Anterior cingulate cortex (tissue), 58 donors: ENCODE measurements around the gene MCAM.
A peak's percentile ranks its signal among the peaks of the same experiment; 100 is the strongest.

Source experiments
- DNase-seq, 58 donors: peaks; one replicate each; lab custom pipeline; 2025; lab: John Stamatoyannopoulos, UW

Gene MCAM

GRCh38 chr11:119314726-119315125 is 2.2 kb downstream of the MCAM start:
- no peak for DNase-seq

GRCh38 chr11:119310682-119311052 is 6.3 kb downstream of the MCAM start:
- no peak for DNase-seq

- no peak for DNase-seq
These were observed 6.8 kb downstream of the MCAM start for GRCh38 chr11:119309953-119310681.

- DNase-seq, result no peak
These were observed 7.5 kb downstream of the MCAM start for GRCh38 chr11:119309411-119309810.

DNA sequence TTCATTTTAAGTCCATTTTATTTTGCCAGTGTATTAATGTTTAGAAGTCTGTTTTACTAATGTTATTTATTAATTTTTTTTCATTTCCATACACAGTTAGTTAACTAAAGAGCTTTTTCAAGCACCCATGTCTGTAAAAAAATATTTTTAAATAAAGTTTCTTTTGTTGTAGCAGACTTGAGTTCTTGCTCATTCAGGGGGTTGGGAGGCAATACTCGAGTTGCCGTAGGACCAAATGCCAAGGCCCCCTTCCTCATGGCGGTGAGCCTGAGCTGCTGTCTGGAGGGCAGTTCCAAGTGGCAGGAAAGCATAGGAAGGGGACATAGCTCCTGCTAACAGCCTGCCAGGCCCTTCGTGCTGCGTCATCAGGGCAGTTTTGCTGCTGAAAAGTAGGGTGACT is 9.0 kb downstream of the MCAM start:
- DNase-seq, result no peak

DNA sequence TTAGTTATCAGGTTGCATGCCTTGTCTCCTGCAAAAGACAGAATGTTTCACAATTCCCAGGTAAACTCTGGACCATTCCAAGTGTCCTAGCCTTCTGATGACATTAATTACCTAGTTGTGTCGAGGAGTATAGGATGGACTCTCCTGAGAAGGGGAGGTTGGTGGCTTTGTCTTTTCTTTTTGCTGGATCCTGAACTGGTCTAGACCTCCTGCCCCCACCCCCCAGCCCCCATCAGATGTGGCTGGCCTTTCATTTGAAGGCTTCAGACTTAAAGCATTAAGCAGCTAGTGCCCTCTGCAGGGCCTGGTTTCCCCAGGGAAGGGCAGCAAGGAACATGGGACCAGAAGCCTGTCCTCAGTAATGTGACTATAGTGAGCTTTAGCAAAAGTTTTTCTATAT is 9.7 kb downstream of the MCAM start:
- DNase-seq, result peak in 2 of 58 donors; percentile 4 to 9

DNA sequence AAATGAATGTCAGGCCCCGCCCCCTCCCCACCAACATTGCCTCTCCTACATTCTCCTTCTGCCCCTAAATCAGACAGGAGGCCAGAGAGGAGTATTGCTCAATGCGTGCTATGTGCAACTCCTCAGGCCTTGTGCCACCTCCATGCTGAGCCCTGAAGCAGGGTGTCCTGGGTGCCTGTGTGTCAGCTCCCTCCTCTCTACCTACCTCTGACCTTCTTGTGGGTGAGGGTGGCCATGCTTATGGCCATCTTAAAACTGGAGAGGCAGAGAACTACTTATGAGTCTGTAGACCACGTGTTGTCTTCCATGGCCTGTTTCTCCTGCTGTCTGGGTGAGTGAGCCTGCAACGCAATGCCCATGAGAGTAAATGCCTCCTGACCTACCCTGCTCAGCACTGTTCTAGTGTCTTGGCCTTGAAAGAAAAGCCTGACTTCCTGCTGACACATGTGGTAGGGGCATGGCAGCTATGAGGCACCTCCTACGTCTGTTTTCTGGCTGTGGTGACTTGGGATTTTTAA is 10.5 kb downstream of the MCAM start:
- DNase-seq, result no peak

DNA sequence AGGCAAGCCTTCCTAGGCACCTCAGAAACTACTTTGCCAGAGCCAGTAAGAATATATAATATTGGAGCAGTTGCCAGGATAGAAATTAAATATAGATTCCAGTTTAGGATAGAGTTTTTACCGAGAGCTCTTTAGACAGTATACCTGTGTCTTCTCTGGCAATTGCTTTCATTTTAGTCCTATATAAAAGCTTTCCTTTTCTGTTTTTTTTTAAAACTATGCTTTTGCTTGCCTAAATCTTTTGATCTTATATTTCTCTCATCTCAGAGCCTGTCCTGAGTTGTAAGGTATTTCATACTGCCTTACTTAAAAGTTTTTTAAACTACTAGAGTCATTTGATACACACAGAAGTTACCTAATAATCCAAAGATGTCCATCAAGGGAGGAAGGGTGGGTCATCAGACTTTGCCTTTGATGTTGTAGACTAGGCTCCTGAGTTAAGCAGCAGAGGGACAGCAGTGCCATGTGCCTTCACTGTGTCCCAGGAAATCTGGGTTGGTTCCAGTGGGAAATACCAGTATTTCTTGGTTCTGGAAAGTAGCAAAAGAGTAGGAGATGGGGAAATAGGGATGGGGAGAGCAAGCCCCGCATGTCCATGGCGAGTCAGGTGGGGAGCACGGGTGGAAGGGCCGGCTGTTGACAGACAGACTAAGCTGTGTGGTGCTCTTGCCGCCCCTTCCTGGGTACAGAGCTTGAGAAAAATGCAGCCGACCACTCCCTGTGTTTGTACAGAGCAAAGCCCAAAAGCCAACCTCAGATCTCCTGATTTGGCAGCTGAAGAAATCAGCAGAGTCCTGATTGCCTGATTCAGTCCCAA is 11.2 kb downstream of the MCAM start:
- DNase-seq, result no peak

- DNase-seq, result no peak
These were observed 13.7 kb downstream of the MCAM start for GRCh38 chr11:119303227-119303718.

DNA sequence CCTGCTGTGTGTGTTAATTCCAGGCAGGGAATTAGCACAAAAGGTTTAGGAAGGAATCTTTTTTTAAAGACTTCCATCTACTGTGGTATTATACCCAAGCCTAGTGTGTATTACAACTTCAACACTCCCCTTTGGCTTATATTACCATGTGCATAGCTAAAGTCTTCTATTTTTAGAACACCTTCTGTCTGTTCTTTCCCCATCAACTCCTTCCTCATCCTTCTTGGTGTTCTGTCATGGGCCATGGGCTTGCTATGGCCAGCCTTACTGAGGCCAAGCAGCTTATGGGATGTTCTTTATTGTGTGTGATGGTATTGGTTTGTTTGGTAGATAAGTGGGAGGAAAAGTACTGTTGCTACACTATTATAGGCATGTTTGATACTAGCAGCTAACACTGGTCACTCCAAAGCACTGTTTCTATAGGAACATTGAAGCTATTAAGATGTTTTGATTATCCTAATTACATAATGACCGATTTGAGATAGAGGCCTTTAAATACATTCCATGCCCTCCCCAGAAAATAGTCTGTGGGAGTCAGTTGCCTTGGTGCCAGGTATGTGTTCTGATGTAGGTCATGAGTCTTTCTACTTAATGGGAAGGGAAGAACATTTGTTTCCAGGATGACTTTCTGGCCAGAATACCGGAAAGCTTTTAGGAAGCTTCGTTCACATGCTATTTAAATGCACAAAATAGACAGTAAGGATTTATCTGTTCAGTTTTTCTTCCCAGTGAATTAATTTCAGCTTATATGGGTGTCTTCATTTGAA is 16.5 kb downstream of the MCAM start:
- DNase-seq, result no peak

- DNase-seq, result no peak
These were observed 17.5 kb downstream of the MCAM start for GRCh38 chr11:119299416-119299815.

DNA sequence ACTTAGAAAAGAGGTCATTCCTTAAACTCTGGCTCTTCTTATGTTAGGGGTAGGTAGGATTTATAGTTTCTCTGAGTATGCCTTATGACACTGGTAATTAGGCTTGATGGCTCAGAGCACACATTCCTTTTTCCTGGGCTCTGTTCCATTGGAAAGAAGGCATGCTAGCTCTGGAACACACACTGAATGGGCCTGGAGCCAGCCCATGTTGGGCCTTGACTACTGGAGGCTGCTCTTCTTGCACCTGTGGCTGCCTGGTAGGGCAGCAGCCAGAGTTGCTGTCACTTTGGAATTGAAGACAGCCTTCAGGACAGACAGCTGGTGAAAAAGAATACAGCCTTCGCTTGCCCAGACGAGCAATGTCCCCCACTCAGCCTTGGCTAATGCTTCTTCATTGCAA is 18.2 kb downstream of the MCAM start:
- DNase-seq, result no peak

DNA sequence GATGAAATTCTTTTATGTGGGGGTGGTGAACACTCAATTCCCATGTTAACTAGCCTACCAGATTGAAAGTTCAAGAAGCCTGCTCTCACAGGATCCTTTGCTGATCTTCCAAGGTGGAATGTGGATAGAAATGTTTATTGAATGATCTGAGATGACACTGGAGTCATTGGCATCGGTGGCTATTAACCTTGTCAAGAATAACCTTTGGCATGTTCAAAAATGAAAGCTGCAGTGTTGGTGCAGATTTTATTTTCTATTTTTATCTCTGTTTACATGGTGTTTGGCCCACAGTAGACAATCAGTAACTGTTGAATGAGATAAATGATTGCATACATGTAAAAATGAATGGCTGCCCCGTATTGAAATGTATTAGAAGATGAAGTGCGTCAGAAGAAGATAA is 19.0 kb downstream of the MCAM start:
- no peak for DNase-seq

DNA sequence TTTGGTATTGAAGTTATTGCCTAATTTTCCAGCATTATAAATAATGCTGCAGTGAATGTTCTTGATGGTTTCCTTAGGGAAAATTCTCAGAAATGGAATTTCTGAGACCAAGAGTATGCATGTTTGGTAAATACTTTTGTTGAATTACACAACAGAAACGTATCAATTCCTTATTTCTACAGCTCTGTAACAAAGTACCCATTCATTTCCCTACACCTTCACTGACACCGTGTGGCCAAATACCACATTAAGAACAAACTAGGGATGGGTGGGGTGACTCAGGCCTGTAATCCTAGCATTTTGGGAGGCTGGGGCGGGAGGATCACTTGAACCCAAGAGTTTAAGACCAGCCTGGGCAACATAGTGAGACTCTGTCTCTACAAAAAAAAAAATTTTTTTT is 21.8 kb downstream of the MCAM start:
- DNase-seq, result no peak

- DNase-seq, result no peak
These were observed 23.5 kb downstream of the MCAM start for GRCh38 chr11:119293461-119293860.

GRCh38 chr11:119290894-119291497 is 25.9 kb downstream of the MCAM start:
- no peak for DNase-seq

- no peak for DNase-seq
These were observed 28.7 kb downstream of the MCAM start for GRCh38 chr11:119288219-119288618.

DNA sequence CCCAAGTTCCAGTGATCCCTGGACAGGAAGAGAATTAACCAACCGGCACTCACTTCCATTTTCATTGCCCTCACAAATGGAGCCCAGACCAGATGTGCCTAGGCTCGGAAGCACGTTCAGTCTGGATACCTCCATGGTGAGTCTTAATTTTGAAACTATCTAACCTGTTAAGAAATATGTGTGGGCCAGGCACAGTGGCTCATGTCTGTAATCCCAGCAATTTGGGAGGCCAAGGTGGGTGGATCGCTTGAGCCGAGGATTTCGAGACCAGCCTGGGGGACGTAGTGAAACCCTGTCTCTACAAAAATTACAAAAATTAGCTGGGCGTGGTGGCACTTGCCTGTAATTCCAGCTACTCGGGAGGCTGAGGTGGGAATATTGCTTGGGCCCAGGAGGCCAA is 31.5 kb downstream of the MCAM start:
- DNase-seq, result no peak

- peak in 1 of 58 donors; percentile 39 for DNase-seq
These were observed 32.4 kb downstream of the MCAM start for GRCh38 chr11:119284344-119285157.

DNA sequence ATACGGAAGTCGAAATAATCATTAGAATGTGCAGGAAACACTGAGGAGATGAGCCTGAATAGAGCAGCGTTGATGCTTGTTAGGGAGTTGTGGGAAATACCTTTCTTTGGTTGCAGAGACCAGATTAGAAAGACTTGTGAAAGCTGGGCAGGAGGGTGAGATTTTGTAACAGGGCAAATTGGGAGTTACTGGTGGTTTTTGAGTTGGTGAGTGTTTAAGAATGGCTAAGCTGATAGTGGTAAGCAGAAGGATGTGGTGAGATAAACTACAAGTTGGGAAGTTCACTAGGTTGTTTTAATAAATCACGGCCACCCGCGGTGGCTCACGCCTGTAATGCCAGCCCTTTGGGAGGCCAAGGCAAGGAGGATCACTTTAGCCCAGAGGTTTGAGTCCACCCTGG is 34.4 kb downstream of the MCAM start:
- no peak for DNase-seq
